H1 (cell line): ENCODE data around the gene ABCA13. TPM values are rescaled to one million over a fixed set of nuclear protein-coding genes. Genes with fewer than 3 reads are reported as not detected.

Source experiments
- BACH1 ChIP-seq: IDR thresholded peaks from 2 replicates; pipeline ENCODE4 v1.6.1; 2012; ENCODE audit warnings: low read length, improper control_type of control experiment
- CHD7 ChIP-seq: fragments of 300-600 bp; sonication (generic); IDR thresholded peaks from 2 replicates; pipeline ENCODE4 v1.7.1; 2012; ENCODE audit warnings: low read length, moderate library complexity, mild to moderate bottlenecking, inconsistent platforms; ENCODE audit not compliant: insufficient replicate concordance
- TAF7 ChIP-seq: optimal IDR thresholded peaks from 2 replicates; pipeline ENCODE3; 2011; ENCODE audit warnings: low read depth, mild to moderate bottlenecking, inconsistent platforms, low read length, moderate library complexity, borderline replicate concordance
- polyA plus RNA-seq, 7 experiments: library from polyadenylated mRNA; depleted of rRNA in 3 of 7; stranded (reverse) in 5 of 7; unstranded in 2 of 7; fragments of >200 nt in 5 of 7; fragments of 200-250 nt in 2 of 7; gene quantifications; 1 replicate in 5 of 7; 2 replicates in 1 of 7; 4 replicates in 1 of 7; pipeline versions ENCODE4 v1.2.1 to v1.2.3, GENCODE V29; 2011 to 2013; ENCODE audit warnings: missing spikeins in 2 of 7, mixed read lengths in 2 of 7
- total RNA-seq: library from RNA; stranded (reverse); fragmentation: NEBNext Ultra II Directional; extraction: Animal tissue kit (Norgen Biotek cat#: 25700); gene quantifications from 2 replicates; pipeline ENCODE4 v1.2.1, GENCODE V29; 2021

The ABCA13 gene
- total and polyA plus RNA-seq, 2 of the 8 experiments (the other 6 are each of a cell fraction or from before 2014, with no cell fraction given), result 0.07 to 0.09 TPM

GRCh38 chr7:48274662-48275061 lies 103.4 kb downstream of the ABCA13 start (continued):
- no peak for TF ChIP-seq CHD7
- TF ChIP-seq BACH1, result no peak
- TF ChIP-seq TAF7, result no peak
